GM12875 (cell line): ENCODE measurements around the gene CABCOCO1.
"Not testable (repeated sequence)": the region's sequence is repeated elsewhere in the genome, so short reads cannot be mapped to it uniquely, and the experiment has no call there.

ENCODE experiments used
- H3K4me3 ChIP-seq: one replicate; pipeline ENCODE4 v1.5.1; 2011; ENCODE audit warnings: low read depth, low read length, control low read depth
- TF ChIP-seq, protein P1 (sequence below): IDR thresholded peaks from 2 replicates; pipeline ENCODE4 v1.5.1; 2011; ENCODE audit warnings: low read depth, mild to moderate bottlenecking, control low read depth, inconsistent platforms, low read length, moderate library complexity, borderline replicate concordance; ENCODE audit not compliant: insufficient read depth

CABCOCO1 gene

DNA sequence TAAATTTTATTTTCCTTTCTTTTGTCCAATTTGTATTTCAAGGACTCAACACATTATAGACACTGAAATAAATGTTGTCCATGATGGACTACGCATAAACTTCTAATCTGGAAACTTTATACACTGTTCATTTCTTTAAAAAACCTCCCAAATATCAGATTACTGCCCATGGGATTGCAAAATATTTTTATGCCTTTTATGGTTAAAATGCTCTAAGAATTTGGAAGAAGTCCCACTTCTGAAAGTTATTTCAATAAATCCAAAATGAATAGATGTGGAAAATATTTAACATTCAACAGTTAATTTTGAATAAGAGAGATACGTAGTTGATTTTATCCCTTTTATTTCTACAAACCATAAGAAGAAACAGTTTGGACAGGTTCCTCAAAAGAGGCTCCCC is 46.1 kb downstream of the CABCOCO1 start:
- H3K4me3 ChIP-seq: no peak overlapping the region
- TF ChIP-seq, protein P1, sequence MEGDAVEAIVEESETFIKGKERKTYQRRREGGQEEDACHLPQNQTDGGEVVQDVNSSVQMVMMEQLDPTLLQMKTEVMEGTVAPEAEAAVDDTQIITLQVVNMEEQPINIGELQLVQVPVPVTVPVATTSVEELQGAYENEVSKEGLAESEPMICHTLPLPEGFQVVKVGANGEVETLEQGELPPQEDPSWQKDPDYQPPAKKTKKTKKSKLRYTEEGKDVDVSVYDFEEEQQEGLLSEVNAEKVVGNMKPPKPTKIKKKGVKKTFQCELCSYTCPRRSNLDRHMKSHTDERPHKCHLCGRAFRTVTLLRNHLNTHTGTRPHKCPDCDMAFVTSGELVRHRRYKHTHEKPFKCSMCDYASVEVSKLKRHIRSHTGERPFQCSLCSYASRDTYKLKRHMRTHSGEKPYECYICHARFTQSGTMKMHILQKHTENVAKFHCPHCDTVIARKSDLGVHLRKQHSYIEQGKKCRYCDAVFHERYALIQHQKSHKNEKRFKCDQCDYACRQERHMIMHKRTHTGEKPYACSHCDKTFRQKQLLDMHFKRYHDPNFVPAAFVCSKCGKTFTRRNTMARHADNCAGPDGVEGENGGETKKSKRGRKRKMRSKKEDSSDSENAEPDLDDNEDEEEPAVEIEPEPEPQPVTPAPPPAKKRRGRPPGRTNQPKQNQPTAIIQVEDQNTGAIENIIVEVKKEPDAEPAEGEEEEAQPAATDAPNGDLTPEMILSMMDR: no peak

DNA sequence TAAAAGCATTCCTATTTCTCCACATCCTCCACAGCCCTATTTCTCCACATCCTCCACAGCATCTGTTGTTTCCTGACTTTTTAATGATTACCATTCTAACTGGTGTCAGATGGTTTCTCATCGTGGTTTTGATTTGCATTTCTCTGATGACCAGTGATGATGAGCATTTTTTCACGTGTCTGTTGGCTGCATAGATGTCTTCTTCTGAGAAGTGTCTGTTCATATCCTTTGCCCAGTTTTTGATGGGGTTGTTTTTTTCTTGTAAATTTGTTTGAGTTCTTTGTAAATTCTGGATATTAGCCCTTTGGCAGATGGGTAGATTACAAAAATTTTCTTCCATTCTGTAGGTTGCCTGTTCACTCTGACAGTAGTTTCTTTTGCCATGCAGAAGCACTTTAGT is 49.4 kb downstream of the CABCOCO1 start:
- not testable (repeated sequence) for H3K4me3 ChIP-seq

DNA sequence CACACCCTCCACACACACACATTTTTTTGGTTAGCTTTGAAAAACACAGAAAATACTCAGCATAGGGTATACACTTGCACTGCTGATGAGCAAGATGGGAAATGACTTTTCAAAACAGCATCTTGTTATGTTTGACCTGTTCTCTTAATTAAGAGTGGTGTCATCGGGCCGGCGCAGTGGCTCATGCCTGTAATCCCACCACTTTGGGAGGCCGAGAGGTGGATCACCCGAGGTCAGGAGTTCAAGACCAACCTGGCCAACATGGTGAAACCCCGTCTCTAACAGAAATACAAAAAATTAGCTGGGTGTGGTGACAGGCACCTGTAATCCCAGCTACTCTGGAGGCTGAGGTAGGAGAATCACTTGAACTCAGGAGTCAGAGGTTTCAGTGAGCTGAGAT is 56.7 kb downstream of the CABCOCO1 start:
- not testable (repeated sequence) for H3K4me3 ChIP-seq

DNA sequence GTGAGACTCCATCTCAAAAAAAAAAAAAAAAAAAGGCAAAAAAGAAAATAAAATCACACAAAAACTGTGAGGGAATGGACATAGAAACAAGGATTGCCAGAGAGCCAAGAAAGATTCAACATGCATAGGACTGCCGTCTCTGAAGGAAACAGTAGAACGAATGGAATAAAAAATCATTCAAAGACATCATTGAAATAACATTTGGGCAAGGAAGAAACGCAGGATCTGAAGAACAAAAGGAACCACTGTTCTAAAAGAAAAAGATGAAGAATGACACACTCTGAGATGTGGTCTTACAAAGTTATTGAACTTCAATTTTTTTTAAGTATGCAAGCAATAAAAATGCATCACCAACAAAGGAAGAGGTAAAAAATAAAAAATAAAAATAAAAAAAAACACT is 57.2 kb downstream of the CABCOCO1 start:
- no peak overlapping the region for H3K4me3 ChIP-seq
- TF ChIP-seq, protein P1: no peak

DNA sequence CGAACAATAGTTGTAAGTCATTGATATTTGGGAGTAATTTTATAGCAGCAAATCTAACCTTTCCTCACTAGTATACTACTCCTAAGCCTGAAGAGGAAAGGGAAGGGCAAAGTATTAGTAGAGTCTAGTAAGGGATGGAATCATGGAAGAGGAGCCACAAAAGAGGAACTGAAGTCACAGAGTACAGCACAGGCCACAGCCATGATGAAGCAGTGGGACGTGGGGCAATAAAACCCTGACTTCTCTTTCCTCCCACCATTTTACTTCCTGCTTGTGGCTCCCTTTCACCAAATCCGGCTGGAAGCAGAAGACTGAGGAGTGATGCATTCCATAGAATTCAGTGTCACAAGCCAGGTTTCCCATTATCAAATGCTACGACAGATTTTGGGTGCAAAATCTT is 58.7 kb downstream of the CABCOCO1 start:
- TF ChIP-seq, protein P1: no peak
- H3K4me3 ChIP-seq: no peak overlapping the region

DNA sequence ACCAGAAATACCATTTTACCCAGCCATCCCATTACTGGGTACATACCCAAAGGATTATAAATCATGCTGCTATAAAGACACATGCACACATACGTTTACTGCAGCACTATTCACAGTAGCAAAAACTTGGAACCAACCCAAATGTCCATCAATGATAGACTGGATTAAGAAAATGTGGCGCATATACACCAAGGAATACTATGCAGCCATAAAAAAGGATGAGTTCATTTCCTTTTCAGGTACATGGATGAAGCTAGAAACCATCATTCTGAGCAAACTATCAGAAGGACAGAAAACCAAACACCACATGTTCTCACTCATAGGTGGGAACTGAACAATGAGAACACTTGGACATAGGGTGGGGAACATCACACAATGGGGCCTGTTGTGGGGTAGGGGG is 62.5 kb downstream of the CABCOCO1 start:
- not testable (repeated sequence) for H3K4me3 ChIP-seq

DNA sequence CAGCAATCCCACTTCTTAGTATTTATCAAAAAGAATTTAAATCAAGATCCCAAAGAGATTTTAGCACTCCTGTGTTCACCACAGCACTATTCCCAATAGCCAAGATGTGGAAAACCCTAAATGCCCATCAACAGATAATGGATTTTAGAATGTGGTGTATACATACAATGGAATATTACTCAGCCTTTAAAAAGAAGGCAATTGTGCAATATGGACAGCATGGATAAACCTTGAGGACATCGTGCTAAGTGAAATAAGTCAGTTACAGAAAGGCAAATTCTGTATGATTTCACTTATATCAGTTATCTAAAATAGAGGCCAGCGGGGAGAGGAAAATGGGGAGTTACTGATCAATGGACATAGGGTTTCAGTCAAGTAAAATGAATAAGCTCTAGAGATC is 66.9 kb downstream of the CABCOCO1 start:
- TF ChIP-seq, protein P1: no peak
- H3K4me3 ChIP-seq: no peak overlapping the region

DNA sequence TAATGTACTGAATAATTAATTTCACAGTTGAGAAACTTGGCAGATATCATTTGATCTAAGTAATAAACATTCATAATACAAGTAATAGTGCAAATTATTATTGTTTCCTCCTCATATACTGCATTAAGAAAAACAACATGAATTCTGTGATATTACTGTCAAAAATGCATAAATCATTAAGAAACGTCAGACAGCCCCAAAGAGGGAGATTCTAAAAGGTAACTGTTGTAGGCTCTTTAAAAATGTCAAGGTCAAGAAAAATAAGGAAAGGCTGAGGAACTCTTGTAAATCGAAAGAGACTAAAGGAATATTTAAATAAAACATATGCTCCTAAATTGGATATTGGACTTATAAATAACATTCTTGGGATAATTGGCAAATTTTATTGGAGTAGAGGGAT is 67.9 kb downstream of the CABCOCO1 start:
- H3K4me3 ChIP-seq: no peak overlapping the region
- TF ChIP-seq, protein P1: no peak

DNA sequence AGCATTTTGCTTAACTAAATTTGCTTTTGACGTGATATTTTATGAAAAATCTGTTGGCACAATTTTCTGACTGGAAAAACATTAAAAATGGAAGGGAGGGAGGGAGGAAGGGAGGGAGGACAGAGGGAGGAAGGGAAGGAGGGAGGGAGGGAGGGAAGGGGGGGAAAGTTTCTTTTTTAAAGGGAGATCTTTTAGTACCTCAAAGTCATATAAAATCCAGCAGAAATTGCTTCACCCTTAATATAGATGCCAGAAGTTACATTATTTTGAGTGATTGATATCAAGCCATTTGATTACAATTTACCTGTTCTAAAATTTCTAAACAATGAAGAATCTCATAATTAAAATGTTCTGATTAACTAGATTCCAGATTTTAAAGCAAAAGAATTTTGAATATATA is 68.9 kb downstream of the CABCOCO1 start:
- TF ChIP-seq, protein P1: no peak
- H3K4me3 ChIP-seq: no peak overlapping the region
